Hepatic stellate cell (primary cell): ENCODE results near the gene GORAB.

Experiments
- DNase-seq: peaks from one replicate; pipeline ENCODE4 v3.0.0; 2011; ENCODE audit warnings: low spot score

Gene GORAB

DNA sequence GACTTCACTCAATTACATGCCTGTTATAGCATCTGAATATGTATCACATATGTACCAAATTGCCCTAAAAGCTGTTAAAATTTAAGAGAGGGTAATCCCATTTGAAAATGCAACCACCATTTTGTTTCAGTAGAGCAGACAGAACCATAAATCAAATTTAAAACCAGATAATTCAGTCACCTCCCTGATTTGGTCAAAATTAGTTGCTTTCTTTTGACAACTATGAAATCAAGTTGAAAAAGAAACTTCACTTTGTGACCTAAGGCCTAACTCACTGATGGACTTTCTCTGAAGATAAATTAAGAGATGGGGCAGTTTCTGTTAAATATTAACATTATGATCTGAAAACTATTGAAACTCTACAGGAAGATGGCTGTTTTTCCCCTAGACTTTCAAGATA is 6.7 kb downstream of the GORAB start:
- DNase-seq: no peak

DNA sequence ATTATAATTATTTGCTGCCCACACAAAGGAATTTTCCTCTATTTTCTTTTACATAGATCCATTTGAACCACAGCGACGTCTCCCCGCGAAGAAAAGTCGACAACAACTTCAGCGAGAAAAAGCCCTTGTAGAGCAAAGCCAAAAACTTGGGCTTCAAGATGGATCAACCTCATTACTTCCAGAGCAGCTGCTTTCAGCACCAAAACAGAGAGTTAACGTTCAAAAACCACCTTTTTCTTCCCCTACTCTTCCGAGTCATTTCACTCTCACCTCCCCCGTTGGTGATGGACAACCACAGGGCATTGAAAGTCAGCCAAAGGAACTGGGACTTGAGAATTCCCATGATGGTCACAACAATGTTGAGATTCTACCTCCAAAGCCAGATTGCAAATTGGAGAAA is 7.2 kb downstream of the GORAB start:
- no peak for DNase-seq

DNA sequence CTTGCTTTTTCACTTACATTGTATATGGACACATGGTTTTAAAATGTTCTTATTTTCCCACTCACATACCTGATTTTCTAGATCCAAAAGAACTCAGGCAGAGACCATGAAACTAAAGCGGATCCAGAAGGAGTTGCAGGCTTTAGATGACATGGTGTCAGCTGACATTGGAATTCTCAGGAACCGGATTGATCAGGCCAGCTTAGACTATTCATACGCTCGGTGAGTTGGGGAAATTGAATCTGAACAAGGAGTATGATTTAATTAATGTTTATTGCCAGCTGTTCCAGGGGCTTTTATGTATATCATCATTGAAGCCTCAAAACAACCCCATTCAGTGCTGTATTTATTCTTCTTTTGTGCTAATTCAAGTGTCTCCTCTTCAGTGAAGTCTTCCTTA is 12.7 kb downstream of the GORAB start:
- DNase-seq: no peak

GRCh38 chr1:170545476-170545875 is 13.5 kb downstream of the GORAB start:
- DNase-seq: no peak

- DNase-seq: no peak
Measured at GRCh38 chr1:170547255-170547654, 15.3 kb downstream of the GORAB start.

GRCh38 chr1:170548497-170548896 is 16.5 kb downstream of the GORAB start:
- no peak for DNase-seq

DNA sequence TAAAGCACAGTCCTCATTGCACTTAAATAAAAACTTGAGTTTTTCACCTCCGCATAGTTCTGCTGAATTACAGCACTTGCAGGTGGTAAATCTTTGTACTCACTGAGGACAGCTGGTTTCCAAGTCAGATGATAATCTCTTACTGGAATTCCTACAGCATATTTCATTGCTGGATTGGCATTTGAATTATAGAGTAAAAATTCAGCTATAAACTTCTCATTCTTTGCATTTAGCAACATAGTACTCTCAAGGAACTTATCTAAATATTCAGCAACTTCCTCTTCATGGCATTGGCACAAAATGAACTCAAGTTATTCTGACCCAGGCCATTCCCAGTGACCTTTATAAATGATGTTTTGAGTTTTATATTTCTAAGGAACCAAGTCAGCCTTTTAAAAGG is 23.4 kb downstream of the GORAB start:
- DNase-seq: no peak

- no peak for DNase-seq
Measured at GRCh38 chr1:170556917-170557316, 25.0 kb downstream of the GORAB start.

DNA sequence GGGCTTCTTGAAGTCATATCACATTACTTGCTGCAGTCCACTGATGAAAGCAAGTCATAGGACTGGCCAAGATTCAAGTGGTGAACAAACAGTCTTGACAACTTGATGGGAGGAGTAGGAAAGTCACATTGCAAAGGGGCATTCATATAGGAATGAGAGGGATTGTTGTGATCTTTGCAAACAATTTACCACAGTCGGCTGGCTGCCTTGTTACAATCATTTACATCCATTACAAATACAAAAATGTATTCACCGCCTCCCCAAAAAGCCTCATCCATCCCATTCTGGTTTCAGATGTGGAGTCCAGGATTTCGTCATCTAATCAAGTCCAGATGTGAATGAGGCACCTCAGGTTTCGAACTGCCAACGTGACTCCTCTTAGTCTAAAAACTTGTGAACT is 26.8 kb downstream of the GORAB start:
- no peak for DNase-seq

DNA sequence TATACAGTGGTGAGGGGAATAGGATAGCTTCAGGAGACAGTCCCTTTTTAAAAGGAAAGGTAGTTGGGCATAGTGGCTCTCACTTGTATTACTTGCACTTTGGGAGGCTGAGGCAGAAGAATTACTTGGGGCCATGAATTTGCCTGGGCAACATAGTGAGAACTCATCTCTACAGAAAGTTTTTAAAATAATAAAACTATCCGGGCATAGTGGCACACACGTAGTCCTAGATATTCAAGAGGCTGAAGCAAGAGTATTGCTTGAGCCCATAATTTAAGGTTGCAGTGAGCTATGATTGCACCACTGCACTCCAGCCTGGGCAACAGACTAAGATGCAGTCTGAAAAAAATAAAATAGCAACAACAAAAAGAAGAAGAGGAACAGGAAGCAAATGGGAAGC is 27.2 kb downstream of the GORAB start:
- DNase-seq: no peak

GRCh38 chr1:170560681-170561285 is 28.8 kb downstream of the GORAB start:
- no peak for DNase-seq

GRCh38 chr1:170562646-170563338 is 30.8 kb downstream of the GORAB start:
- DNase-seq: peak; percentile 47

DNA sequence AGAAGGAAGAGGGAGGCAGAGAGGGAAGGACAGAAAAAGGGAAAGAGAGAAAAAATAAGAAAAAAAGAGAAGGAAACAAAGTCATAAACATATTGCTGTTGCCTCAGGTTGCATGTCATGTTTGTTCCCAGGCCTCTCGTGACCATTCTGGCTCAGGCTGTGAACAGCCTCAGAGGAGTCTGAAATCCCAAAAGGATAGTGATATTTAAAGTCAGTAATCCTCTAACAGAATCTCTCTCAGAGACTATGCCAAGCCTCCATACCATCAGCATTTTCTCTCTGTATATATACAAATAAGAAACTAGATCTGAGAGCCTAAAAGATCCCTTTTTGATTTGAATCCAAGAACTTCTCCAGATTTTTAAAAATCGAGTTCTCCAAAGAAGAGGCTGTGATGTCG is 35.2 kb downstream of the GORAB start:
- no peak for DNase-seq

DNA sequence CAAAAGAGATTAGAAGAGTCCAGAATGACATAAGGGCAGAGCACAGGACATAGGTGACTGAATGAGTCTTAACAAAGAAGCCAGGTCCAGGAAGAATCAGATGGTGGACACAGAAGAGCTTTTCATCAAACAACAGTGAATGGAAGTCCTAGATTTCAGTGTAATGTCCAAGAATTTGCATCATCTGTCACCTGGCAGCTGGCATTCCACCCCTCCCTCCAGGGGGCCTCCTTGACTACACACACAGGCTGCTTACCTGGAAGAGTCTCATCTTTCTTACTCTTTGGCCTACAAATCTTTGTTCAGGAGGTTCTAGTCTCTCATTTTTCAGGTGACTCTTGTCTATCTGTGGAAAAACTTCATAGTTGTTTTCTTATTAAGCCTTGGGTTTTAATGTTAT is 36.2 kb downstream of the GORAB start:
- no peak for DNase-seq

- DNase-seq: no peak
Measured at GRCh38 chr1:170576980-170577379, 45.0 kb downstream of the GORAB start.

DNA sequence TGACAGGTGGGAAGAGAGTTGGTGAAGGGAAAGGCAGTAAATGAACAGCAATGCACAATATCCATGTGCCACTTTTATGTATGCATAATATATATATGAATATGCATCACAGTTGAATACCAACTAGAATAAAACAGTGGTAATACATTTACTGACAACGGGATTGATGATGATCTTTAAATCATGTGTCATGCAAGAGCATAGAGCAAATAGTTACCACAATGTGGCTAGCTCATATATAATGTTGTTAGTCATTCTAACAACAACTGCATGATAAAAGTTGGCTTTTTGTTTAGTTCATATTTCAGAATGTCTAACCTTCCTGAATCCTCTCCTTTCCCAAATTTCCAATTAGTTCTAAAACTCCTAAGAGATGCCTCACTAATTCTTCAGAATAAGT is 46.4 kb downstream of the GORAB start:
- peak; percentile 10 for DNase-seq

DNA sequence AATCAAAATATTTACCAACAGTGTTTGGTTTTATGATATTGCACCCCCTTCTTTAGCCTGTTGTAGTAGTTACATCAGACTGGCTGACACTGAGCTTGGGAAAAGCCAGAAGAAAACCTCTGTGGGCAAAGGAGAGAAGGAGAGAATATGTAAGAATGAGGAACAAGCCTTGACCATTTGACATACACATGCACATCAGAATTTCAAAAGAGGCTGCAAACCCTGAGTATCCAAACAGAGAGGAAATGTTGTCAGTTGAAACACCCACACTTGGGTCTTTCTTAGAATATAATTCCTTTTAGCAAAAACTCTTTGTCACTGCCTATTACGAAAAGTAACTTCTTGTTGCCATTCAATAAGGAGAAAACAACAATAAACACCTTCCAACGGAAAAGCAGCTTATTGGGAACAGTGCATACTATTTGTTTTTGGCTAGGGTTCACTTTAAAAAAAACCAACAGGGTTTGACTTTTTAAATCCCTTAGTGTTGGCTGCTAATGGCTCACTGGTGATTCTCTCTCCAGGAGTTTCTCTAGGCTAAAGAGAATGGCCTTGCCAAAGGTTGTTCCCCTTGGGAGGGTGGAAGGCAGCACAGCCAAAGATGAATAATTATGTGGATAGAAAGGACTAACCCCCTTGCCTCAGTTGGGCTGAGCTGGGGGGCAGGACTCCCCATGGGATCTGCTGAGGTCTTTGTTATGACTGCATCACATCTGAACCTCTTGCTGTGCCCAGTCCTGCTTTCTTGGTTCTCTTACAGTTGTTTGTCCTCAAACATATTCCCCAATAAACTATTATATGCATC is 48.9 kb downstream of the GORAB start:
- DNase-seq: no peak

DNA sequence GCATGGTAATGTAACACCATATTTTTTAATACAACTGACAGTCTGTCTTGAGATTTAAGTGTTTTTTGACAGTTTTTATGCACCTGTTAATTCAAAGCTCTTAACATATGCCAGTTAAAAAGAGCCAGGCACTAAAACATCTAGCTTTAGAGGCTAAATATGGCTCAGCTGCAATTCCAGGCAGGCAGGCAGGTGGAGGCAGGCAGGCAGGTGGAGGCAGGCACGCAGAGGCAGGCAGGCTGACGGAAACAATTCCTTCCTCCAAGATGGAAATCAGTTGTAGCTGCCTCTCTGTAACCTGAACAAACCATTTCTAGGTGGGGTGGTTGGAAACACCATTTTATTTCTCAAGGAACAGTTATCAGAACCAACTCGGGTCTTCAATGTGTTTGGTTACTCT is 51.2 kb downstream of the GORAB start:
- DNase-seq: no peak

- DNase-seq: no peak
Measured at GRCh38 chr1:170586321-170587252, 54.6 kb downstream of the GORAB start.

DNA sequence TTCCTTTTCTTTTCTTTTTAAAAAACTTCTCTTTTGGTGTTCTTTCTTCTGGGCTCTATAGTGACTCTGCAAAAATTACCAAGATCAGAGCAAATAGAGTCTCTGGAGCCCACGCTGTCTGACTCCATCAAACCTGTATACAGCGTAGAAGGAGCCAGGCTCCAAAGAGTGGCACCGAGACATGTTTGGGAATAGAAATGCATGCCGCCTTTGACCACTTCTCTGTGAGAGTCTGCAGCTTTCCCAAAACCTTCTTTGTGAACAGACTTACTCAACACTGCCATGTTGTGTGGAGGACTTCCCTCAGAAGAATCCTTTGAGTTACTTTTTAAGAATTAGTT is 55.3 kb downstream of the GORAB start:
- no peak for DNase-seq

DNA sequence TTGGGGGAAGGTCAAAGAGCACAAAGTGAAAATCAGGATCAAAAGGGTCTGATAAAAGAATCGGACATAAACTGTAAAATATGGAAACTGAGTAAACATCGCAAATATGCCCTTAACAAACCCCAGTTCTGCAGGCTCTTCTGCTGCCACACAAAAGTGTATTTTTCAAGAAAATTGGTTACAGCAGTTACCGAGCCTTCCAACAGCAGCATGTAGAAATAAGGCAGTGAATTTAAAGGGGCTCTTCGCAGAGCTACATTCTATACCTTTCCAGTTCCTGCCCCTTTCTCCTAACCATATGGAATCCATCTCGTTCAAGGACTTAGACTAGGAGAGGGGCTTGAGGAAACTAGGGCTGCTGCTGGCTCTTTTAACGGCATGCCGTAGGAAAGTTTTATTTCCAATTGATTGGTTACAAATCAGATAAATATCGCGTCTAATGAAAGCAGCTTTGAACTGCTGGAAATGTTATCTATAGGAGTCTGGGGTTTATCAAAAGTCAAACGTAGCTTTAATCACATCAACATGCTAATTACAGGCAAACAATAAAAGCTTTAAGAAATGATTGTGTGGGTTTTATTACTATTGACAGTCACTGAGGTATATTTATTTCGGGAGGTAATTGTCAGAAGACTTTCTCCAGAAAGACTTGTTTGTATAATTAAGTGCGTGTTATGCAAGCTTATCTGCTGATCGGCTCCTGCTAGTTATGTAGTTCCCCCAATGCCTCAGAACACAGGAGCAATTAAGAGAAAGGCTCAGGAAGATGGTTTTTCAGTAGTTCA is 59.1 kb downstream of the GORAB start:
- no peak for DNase-seq
